Hepatocyte (in vitro differentiated cells): ENCODE measurements around the gene IRGC. TPM values are rescaled to one million over a fixed set of nuclear protein-coding genes. Genes with fewer than 3 reads are reported as not detected.

Experiments used
- DNase-seq: peaks from one replicate; pipeline ENCODE4 v3.0.0-alpha.2; 2016; ENCODE audit warnings: low spot score
- H2AFZ ChIP-seq: fragments of 200-600 bp; sonication (generic); 2 replicates; pipeline ENCODE4 v1.6.0; 2016; ENCODE audit warnings: antibody characterized with exemption, mild to moderate bottlenecking
- H3K27ac ChIP-seq: fragments of 200-600 bp; sonication (generic); 2 replicates; pipeline ENCODE4 v1.5.1; 2016; ENCODE audit warnings: mild to moderate bottlenecking
- H3K27me3 ChIP-seq: fragments of 200-600 bp; sonication (generic); 2 replicates; pipeline ENCODE4 v1.6.1; 2016
- H3K36me3 ChIP-seq: fragments of 200-600 bp; sonication (generic); replicated peaks from 2 replicates; pipeline ENCODE4 v1.5.1; 2016; ENCODE audit warnings: low read depth; ENCODE audit not compliant: insufficient read depth
- H3K4me1 ChIP-seq: fragments of 200-600 bp; sonication (generic); 2 replicates; pipeline ENCODE4 v1.5.1; 2016; ENCODE audit warnings: mild to moderate bottlenecking, moderate library complexity; ENCODE audit not compliant: insufficient read depth
- H3K4me2 ChIP-seq: fragments of 200-600 bp; sonication (generic); 2 replicates; pipeline ENCODE4 v1.6.0; 2016
- H3K4me3 ChIP-seq: fragments of 200-600 bp; sonication (generic); 2 replicates; pipeline ENCODE4 v1.5.1; 2016; ENCODE audit warnings: mild to moderate bottlenecking
- H3K79me2 ChIP-seq: fragments of 200-600 bp; sonication (generic); 2 replicates; pipeline ENCODE4 v1.6.0; 2017; ENCODE audit warnings: mild to moderate bottlenecking
- H3K9me2 ChIP-seq: fragments of 200-600 bp; sonication (generic); replicated peaks from 2 replicates; pipeline ENCODE4 v1.6.0; 2017; ENCODE audit warnings: mild to moderate bottlenecking; ENCODE audit not compliant: insufficient read depth
- H3K9me3 ChIP-seq: fragments of 200-600 bp; sonication (generic); 2 replicates; pipeline ENCODE4 v1.5.1; 2016; ENCODE audit warnings: low read depth, mild to moderate bottlenecking
- H4K20me1 ChIP-seq: fragments of 200-600 bp; sonication (generic); 2 replicates; pipeline ENCODE4 v1.6.0; 2016; ENCODE audit warnings: mild to moderate bottlenecking; ENCODE audit not compliant: insufficient read depth, poor library complexity, severe bottlenecking
- EZH2 ChIP-seq: fragments of 200-600 bp; sonication (generic); IDR thresholded peaks from 2 replicates; pipeline ENCODE4 v1.6.1; 2016; ENCODE audit warnings: antibody characterized with exemption, mild to moderate bottlenecking, borderline replicate concordance
- EZH2phosphoT487 ChIP-seq: fragments of 200-600 bp; sonication (generic); IDR thresholded peaks from one replicate; pipeline ENCODE4 v1.6.1; 2018; ENCODE audit warnings: antibody characterized with exemption, mild to moderate bottlenecking, low read depth, moderate library complexity; ENCODE audit not compliant: unreplicated experiment, severe bottlenecking
- WGBS: methylation state at CpG from one replicate; pipeline ENCODE4 v1.1.6; 2016; ENCODE audit warnings: low lambda C conversion rate; ENCODE audit errors: missing lambda C conversion rate; 5-methylcytosine and 5-hydroxymethylcytosine counted together
- polyA plus RNA-seq: library from polyadenylated mRNA; unstranded; fragments of >200 nt; fragmentation: Nextera tagmentation; extraction: Ambion mirVana; gene quantifications from 2 replicates; pipeline ENCODE4 v1.2.1, GENCODE V29; 2016
- total RNA-seq: library from RNA; depleted of rRNA; stranded (reverse); fragments of >200 nt; gene quantifications from 2 replicates; pipeline ENCODE4 v1.2.3, GENCODE V29; 2014
- TF ChIP-seq, protein P1 (sequence below): fragments of 200-600 bp; sonication (generic); IDR thresholded peaks from 2 replicates; pipeline ENCODE4 v1.5.1; 2016; ENCODE audit warnings: antibody characterized with exemption, mild to moderate bottlenecking; ENCODE audit not compliant: poor library complexity

Gene IRGC
- total and polyA plus RNA-seq, 2 experiments from 2014 or later = not detected

DNA sequence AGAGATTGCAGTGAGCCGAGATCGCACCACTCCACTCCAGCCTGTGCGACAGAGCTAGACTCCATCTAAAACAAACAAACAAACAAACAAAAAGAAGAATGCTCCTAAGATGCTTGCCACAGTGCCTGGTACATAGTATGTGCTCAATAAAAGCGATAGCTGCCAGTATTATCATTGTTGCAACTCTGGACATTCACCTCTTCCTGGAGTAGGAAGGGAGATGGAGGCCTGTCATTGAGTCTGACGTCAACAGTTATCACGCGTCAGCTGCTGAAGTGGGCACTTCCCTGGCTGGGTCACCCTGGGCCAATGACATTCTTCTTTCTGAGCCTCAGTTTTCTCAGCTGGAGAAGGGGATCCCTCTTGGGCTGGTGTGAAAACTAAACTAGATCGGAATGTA is 41.7 kb upstream of the IRGC start:
- no peak overlapping the region for H2AFZ ChIP-seq
- no peaks in the 10 kb centered on the region for H3K9me3 ChIP-seq
- no peak for DNase-seq
- H3K4me3 ChIP-seq = no peak overlapping the region
- WGBS = 93% methylated on average over 8 of the region's 8 CpGs
- no peaks in the 10 kb centered on the region for H3K36me3 ChIP-seq
- H3K9me2 ChIP-seq = no peaks in the 10 kb centered on the region
- H3K4me2 ChIP-seq = no peak overlapping the region
- H4K20me1 ChIP-seq = no peaks in the 10 kb centered on the region
- no peaks in the 10 kb centered on the region for H3K79me2 ChIP-seq
- TF ChIP-seq, protein P1, sequence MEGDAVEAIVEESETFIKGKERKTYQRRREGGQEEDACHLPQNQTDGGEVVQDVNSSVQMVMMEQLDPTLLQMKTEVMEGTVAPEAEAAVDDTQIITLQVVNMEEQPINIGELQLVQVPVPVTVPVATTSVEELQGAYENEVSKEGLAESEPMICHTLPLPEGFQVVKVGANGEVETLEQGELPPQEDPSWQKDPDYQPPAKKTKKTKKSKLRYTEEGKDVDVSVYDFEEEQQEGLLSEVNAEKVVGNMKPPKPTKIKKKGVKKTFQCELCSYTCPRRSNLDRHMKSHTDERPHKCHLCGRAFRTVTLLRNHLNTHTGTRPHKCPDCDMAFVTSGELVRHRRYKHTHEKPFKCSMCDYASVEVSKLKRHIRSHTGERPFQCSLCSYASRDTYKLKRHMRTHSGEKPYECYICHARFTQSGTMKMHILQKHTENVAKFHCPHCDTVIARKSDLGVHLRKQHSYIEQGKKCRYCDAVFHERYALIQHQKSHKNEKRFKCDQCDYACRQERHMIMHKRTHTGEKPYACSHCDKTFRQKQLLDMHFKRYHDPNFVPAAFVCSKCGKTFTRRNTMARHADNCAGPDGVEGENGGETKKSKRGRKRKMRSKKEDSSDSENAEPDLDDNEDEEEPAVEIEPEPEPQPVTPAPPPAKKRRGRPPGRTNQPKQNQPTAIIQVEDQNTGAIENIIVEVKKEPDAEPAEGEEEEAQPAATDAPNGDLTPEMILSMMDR = no peak
- TF ChIP-seq EZH2phosphoT487 (no peak), EZH2 (no peak)
- no peaks in the 10 kb centered on the region for H3K27me3 ChIP-seq
- H3K27ac ChIP-seq = peak overlapping the region; percentile 96
- H3K4me1 ChIP-seq = peaks cover 11% of the 10 kb centered on the region

DNA sequence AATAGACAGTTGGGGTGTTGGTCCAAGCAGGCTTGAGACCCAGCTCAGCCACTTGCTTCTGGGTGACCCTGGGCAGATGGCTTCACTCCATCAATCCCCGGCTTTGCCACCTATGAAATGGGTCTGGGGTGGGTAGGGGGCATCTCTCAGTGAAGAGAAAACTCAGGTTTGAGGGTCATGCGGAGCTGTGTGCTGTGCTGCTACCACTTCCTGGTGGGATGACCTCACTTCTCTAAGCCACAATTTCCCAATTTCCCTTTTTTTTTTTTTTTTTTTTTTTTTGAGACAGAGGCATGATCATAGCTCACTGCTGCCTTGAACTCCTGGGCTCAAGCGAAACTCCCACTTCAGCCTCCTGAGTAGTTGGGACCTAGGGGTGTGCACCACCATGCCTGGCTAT is 41.3 kb upstream of the IRGC start:
- Histone ChIP-seq H3K4me2 (no peak overlapping the region), H2AFZ (no peak overlapping the region)
- 68% methylated on average over 3 of the region's 3 CpGs for WGBS

DNA sequence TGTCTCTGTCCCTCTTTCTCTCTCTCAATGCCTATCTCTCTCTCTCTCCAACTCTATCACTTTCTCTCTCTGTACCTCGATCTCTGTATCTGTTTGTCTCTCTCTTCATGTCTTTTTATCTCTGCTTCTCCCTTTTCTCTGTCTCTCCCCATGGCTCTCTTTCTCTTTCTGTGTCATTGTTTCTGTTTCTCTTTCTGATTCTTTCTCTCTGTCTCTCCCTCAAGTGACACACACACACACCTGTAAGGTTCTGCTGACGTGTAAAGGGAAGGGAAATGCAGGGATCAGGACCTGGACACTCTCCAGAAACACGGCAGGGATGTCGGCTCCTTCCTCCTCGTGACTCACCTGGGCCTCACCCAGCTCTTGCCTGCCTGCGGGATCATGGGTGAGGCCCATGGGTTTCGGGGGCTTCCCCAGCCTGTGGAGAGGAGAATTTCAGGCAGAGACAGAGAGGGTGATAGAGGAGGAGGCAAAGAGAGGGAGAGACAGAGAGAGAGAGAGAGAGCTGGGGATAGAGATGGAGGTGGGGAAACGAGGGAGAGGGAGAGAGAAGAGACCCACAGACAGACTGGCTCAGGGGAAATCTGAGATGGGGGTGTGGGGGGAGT is 40.5 kb upstream of the IRGC start:
- no peaks in the 10 kb centered on the region for H3K27me3 ChIP-seq
- no peak overlapping the region for H3K4me3 ChIP-seq
- H2AFZ ChIP-seq = no peak overlapping the region
- peaks cover 6% of the 10 kb centered on the region for H3K4me1 ChIP-seq
- H3K36me3 ChIP-seq = no peaks in the 10 kb centered on the region
- DNase-seq = peak; percentile 86
- no peak for TF ChIP-seq EZH2
- peak overlapping the region; percentile 96 for H3K27ac ChIP-seq
- WGBS = 24% methylated on average over 7 of the region's 8 CpGs
- H3K9me2 ChIP-seq = no peaks in the 10 kb centered on the region
- no peaks in the 10 kb centered on the region for H3K79me2 ChIP-seq
- H4K20me1 ChIP-seq = no peaks in the 10 kb centered on the region
- no peaks in the 10 kb centered on the region for H3K9me3 ChIP-seq
- peak overlapping the region; percentile 58 for H3K4me2 ChIP-seq

More for the DNA sequence above, 41.3 kb upstream of the IRGC start:
- H4K20me1 ChIP-seq = no peaks in the 10 kb centered on the region
- TF ChIP-seq EZH2 (no peak), EZH2phosphoT487 (no peak)
- TF ChIP-seq, protein P1 = no peak
- no peaks in the 10 kb centered on the region for H3K27me3 ChIP-seq
- H3K4me3 ChIP-seq = no peak overlapping the region
- H3K79me2 ChIP-seq = no peaks in the 10 kb centered on the region
- H3K9me2 ChIP-seq = no peaks in the 10 kb centered on the region
- no peak for DNase-seq
- H3K4me1 ChIP-seq = peaks cover 7% of the 10 kb centered on the region
- H3K27ac ChIP-seq = peak overlapping the region; percentile 96
- no peaks in the 10 kb centered on the region for H3K36me3 ChIP-seq
- H3K9me3 ChIP-seq = no peaks in the 10 kb centered on the region

DNA sequence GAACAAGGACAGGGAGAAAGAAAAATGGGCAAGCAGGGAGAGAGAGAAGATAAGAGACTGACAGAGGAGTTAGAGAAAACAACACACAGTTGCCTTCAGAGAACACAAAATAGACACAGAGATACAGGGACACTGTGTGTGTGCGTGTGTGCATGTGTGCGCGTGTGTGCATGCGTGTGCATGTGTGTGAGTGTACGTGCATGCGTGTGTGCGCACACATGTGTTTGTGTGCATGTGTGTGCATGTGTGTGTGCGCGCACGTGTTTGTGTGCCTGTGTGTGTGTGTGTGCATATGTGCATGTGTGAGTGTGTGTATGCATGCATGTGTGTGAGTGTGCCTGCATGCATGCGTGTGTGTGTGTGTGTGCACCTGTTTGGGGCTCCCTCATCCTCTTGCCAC is 40.0 kb upstream of the IRGC start:
- Histone ChIP-seq H3K4me3 (no peak overlapping the region), H3K9me2 (no peaks in the 10 kb centered on the region), H3K9me3 (no peaks in the 10 kb centered on the region), H2AFZ (no peak overlapping the region), H3K27me3 (no peaks in the 10 kb centered on the region), H3K4me2 (peak overlapping the region; percentile 54), H3K79me2 (no peaks in the 10 kb centered on the region), H4K20me1 (no peaks in the 10 kb centered on the region), H3K27ac (peak overlapping the region; percentile 96), H3K4me1 (peaks cover 6% of the 10 kb centered on the region), H3K36me3 (no peaks in the 10 kb centered on the region)
- no peak for DNase-seq
- 92% methylated on average over 11 of the region's 11 CpGs for WGBS
- TF ChIP-seq EZH2 (no peak), EZH2phosphoT487 (no peak)
- TF ChIP-seq, protein P1 = no peak
